Fibroblast of lung (primary cell): ENCODE measurements around the gene FHIT.

Source experiments
- CTCF ChIP-seq, 2 donors: IDR thresholded peaks in 1 of 2; conservative IDR thresholded peaks in 1 of 2; 1 replicate in 1 of 2; 2 replicates in 1 of 2; pipeline ENCODE4 v1.5.1; 2011 to 2012; ENCODE audit warnings: low read length in 2 of 2, control low read depth in 1 of 2, inconsistent platforms in 1 of 2, low read depth in 1 of 2, mild to moderate bottlenecking in 1 of 2
- EZH2 ChIP-seq: IDR thresholded peaks from 2 replicates; pipeline ENCODE4 v1.5.1; 2012; ENCODE audit warnings: low read length, control low read depth, mild to moderate bottlenecking; ENCODE audit errors: missing control alignments

GRCh38 chr3:60758831-60759230 is 492.4 kb downstream of the FHIT start:
- TF ChIP-seq EZH2 (no peak), CTCF (conservative IDR thresholded peaks at IDR 0.05 in 1 of 2, IDR thresholded peaks at IDR 0.05 in 1 of 2; ENCODE audit: low read depth in 1 of 2, low read length in 2 of 2) (no peak)
